ENCODE measurements around the gene VAMP4.

DNA sequence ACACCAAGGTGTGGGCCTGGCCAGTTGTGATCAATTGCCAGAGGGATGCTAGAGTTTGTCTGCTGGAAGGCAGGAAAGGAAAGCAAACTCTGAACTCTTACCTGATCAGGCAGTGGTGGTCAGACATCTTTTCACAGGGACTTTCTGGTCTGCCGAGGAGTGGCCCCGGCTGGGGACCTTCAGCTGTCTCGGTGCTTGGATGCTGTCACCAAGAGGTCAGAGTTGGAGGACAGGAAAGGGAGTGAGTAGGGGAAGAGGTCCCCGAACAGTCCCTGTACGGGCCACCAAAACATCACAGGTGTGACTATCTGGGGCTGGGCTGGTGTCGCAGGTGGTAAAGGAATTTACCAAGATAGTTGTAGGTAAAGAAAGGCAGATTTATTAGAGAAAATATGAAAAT lies 21.9 kb upstream of the VAMP4 start:
- TF ChIP-seq, protein P1, sequence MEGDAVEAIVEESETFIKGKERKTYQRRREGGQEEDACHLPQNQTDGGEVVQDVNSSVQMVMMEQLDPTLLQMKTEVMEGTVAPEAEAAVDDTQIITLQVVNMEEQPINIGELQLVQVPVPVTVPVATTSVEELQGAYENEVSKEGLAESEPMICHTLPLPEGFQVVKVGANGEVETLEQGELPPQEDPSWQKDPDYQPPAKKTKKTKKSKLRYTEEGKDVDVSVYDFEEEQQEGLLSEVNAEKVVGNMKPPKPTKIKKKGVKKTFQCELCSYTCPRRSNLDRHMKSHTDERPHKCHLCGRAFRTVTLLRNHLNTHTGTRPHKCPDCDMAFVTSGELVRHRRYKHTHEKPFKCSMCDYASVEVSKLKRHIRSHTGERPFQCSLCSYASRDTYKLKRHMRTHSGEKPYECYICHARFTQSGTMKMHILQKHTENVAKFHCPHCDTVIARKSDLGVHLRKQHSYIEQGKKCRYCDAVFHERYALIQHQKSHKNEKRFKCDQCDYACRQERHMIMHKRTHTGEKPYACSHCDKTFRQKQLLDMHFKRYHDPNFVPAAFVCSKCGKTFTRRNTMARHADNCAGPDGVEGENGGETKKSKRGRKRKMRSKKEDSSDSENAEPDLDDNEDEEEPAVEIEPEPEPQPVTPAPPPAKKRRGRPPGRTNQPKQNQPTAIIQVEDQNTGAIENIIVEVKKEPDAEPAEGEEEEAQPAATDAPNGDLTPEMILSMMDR (IDR thresholded peaks at IDR 0.05) = no peak
- no peak for TF ChIP-seq POLR2A (IDR thresholded peaks at IDR 0.05)

Data from transverse colon (tissue), 3 donors.